Hepatocyte (in vitro differentiated cells): ENCODE data around the gene HHATL.

Experiments
- EZH2 ChIP-seq: fragments of 200-600 bp; sonication (generic); IDR thresholded peaks from 2 replicates; pipeline ENCODE4 v1.6.1; 2016; ENCODE audit warnings: antibody characterized with exemption, mild to moderate bottlenecking, borderline replicate concordance
- TF ChIP-seq, protein P1 (sequence below): fragments of 200-600 bp; sonication (generic); IDR thresholded peaks from 2 replicates; pipeline ENCODE4 v1.5.1; 2016; ENCODE audit warnings: antibody characterized with exemption, mild to moderate bottlenecking; ENCODE audit not compliant: poor library complexity

DNA sequence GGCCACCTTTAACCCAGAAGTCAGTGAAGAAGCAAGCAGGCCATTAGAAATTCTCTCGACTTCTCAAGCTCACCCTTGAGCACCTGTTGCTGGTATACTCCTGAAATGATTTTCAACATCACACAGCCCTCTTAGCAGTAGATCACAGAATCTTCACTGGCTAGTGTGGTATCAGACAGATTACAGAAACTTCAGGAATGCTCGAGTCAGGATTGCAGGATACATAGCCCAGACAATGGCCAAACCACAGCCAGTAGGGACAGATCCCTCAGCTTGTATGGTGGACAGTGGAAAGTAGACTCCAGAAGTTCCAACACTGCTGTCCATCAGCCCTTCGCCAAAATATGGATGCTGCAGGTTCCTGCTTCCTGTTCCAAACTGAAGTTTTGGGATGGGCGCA, 21.8 kb downstream of the HHATL start:
- TF ChIP-seq, protein P1, sequence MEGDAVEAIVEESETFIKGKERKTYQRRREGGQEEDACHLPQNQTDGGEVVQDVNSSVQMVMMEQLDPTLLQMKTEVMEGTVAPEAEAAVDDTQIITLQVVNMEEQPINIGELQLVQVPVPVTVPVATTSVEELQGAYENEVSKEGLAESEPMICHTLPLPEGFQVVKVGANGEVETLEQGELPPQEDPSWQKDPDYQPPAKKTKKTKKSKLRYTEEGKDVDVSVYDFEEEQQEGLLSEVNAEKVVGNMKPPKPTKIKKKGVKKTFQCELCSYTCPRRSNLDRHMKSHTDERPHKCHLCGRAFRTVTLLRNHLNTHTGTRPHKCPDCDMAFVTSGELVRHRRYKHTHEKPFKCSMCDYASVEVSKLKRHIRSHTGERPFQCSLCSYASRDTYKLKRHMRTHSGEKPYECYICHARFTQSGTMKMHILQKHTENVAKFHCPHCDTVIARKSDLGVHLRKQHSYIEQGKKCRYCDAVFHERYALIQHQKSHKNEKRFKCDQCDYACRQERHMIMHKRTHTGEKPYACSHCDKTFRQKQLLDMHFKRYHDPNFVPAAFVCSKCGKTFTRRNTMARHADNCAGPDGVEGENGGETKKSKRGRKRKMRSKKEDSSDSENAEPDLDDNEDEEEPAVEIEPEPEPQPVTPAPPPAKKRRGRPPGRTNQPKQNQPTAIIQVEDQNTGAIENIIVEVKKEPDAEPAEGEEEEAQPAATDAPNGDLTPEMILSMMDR: no peak
- TF ChIP-seq EZH2: no peak
